GM23338 (cell line): ENCODE data around the gene DNM1L. TPM values are rescaled to one million over a fixed set of nuclear protein-coding genes. Genes with fewer than 3 reads are reported as not detected.

Source experiments
- ATAC-seq: fragments of 200-7000 bp; cut with Tn5 transposase; 3 replicates; pipeline ENCODE4 v1.9.1; 2020
- DNase-seq: peaks from one replicate; pipeline ENCODE4 v3.0.0-alpha.2; 2015; ENCODE audit warnings: low spot score
- H2AFZ ChIP-seq: fragments of 200-600 bp; sonication (generic); 2 replicates; pipeline ENCODE4 v1.8.0; 2016; ENCODE audit warnings: antibody characterized with exemption, mild to moderate bottlenecking, moderate library complexity
- H3F3A ChIP-seq: fragments of 200-600 bp; sonication (generic); replicated peaks from 2 replicates; pipeline ENCODE4 v1.8.0; 2017; ENCODE audit warnings: antibody characterized with exemption, mixed run types, low read depth
- H3K27ac ChIP-seq: fragments of 200-600 bp; sonication (generic); 2 replicates; pipeline ENCODE4 v1.6.1; 2016; ENCODE audit warnings: low read depth
- H3K27me3 ChIP-seq: fragments of 200-600 bp; sonication (generic); 2 replicates; pipeline ENCODE4 v1.8.0; 2016; ENCODE audit warnings: mild to moderate bottlenecking, mixed run types, moderate library complexity; ENCODE audit not compliant: insufficient read depth
- H3K36me3 ChIP-seq: fragments of 200-600 bp; sonication (generic); 2 replicates; pipeline ENCODE4 v1.8.0; 2016; ENCODE audit warnings: mild to moderate bottlenecking; ENCODE audit not compliant: insufficient read depth
- H3K4me1 ChIP-seq: fragments of 200-600 bp; sonication (generic); 2 replicates; pipeline ENCODE4 v1.8.0; 2016; ENCODE audit warnings: mild to moderate bottlenecking, moderate library complexity; ENCODE audit not compliant: insufficient read depth
- H3K4me2 ChIP-seq: fragments of 200-600 bp; sonication (generic); 2 replicates; pipeline ENCODE4 v1.7.1; 2017; ENCODE audit warnings: mixed run types
- H3K4me3 ChIP-seq: fragments of 200-600 bp; sonication (generic); 2 replicates; pipeline ENCODE4 v1.6.1; 2016; ENCODE audit warnings: mixed run types
- H3K79me2 ChIP-seq: fragments of 200-600 bp; sonication (generic); replicated peaks from 2 replicates; pipeline ENCODE4 v1.8.0; 2017; ENCODE audit warnings: mild to moderate bottlenecking; ENCODE audit not compliant: insufficient read depth
- H3K9me2 ChIP-seq: fragments of 200-600 bp; sonication (generic); 2 replicates; pipeline ENCODE4 v1.8.0; 2017; ENCODE audit not compliant: insufficient read depth
- H4K20me1 ChIP-seq: fragments of 200-600 bp; sonication (generic); replicated peaks from 2 replicates; pipeline ENCODE4 v1.8.0; 2017; ENCODE audit warnings: mild to moderate bottlenecking; ENCODE audit not compliant: insufficient read depth
- H3K27ac Mint-ChIP-seq: 2 replicates; pipeline ENCODE4 v1.8.0; 2020; ENCODE audit warnings: inconsistent platforms, mild to moderate bottlenecking, moderate library complexity, mixed read lengths
- H3K27me3 Mint-ChIP-seq: 3 replicates; pipeline ENCODE4 v1.8.0; 2022; ENCODE audit warnings: low read depth, mild to moderate bottlenecking, moderate library complexity, mixed read lengths, inconsistent platforms; ENCODE audit not compliant: insufficient read depth, poor library complexity
- H3K36me3 Mint-ChIP-seq: 3 replicates; pipeline ENCODE4 v1.8.0; 2021; ENCODE audit warnings: low read depth, mild to moderate bottlenecking, inconsistent platforms, moderate library complexity, mixed read lengths
- H3K4me1 Mint-ChIP-seq: 3 replicates; pipeline ENCODE4 v1.8.0; 2020; ENCODE audit warnings: mild to moderate bottlenecking, inconsistent platforms, mixed read lengths
- H3K4me3 Mint-ChIP-seq: 3 replicates; pipeline ENCODE4 v1.8.0; 2021; ENCODE audit warnings: moderate library complexity, mild to moderate bottlenecking, inconsistent platforms, mixed read lengths
- H3K9me3 Mint-ChIP-seq: 3 replicates; pipeline ENCODE4 v1.8.0; 2020; ENCODE audit warnings: moderate library complexity, mild to moderate bottlenecking, inconsistent platforms, mixed read lengths
- CREB1 ChIP-seq: fragments of 250-450 bp; sonication (Bioruptor Pico); IDR thresholded peaks from 2 replicates; pipeline ENCODE4 v1.5.0; 2020; ENCODE audit warnings: low read depth, mild to moderate bottlenecking, moderate library complexity
- CTCF ChIP-seq, 2 experiments: fragments of 200-600 bp in 1 of 2; sonication (generic) in 1 of 2; conservative IDR thresholded peaks; 2 replicates each; pipeline versions ENCODE4 v1.5.1 to v1.6.1; 2016 to 2017; ENCODE audit warnings: antibody characterized with exemption in 2 of 2, low read depth in 2 of 2, mild to moderate bottlenecking in 2 of 2, moderate library complexity in 1 of 2
- ETS1 ChIP-seq: IDR thresholded peaks from 2 replicates; pipeline ENCODE4 v1.6.1; 2016; ENCODE audit warnings: antibody characterized with exemption
- EZH2 ChIP-seq: fragments of 200-600 bp; sonication (generic); IDR thresholded peaks from one replicate; pipeline ENCODE4 v1.8.0; 2017; ENCODE audit warnings: antibody characterized with exemption, mild to moderate bottlenecking, low read depth; ENCODE audit not compliant: unreplicated experiment
- EZH2phosphoT487 ChIP-seq: fragments of 200-600 bp; sonication (generic); IDR thresholded peaks from one replicate; pipeline ENCODE4 v1.8.1; 2018; ENCODE audit warnings: antibody characterized with exemption; ENCODE audit not compliant: unreplicated experiment
- JUNB ChIP-seq: IDR thresholded peaks from one replicate; pipeline ENCODE4 v1.6.1; 2016; ENCODE audit warnings: antibody characterized with exemption; ENCODE audit not compliant: unreplicated experiment
- NANOG ChIP-seq: IDR thresholded peaks from 2 replicates; pipeline ENCODE4 v1.6.1; 2016; ENCODE audit warnings: antibody characterized with exemption, borderline replicate concordance
- POLR2AphosphoS5 ChIP-seq: IDR thresholded peaks from 2 replicates; pipeline ENCODE4 v1.6.1; 2016; ENCODE audit warnings: antibody characterized with exemption, low read depth
- REST ChIP-seq: IDR thresholded peaks from one replicate; pipeline ENCODE4 v1.6.1; 2018; ENCODE audit warnings: antibody characterized with exemption; ENCODE audit not compliant: unreplicated experiment
- STAT1 ChIP-seq: IDR thresholded peaks from one replicate; pipeline ENCODE4 v1.6.1; 2016; ENCODE audit warnings: antibody characterized with exemption; ENCODE audit not compliant: unreplicated experiment
- ZNF114 ChIP-seq: fragments of 250-450 bp; sonication (Bioruptor Pico); IDR thresholded peaks from 2 replicates; pipeline ENCODE4 v1.5.0; 2020; ENCODE audit warnings: mild to moderate bottlenecking, moderate library complexity
- ZNF331 ChIP-seq: fragments of 250-450 bp; sonication (Bioruptor Pico); IDR thresholded peaks from 2 replicates; pipeline ENCODE4 v1.5.0; 2020; ENCODE audit warnings: low read depth, mild to moderate bottlenecking, moderate library complexity
- polyA plus RNA-seq: library from polyadenylated mRNA; unstranded; fragments of >200 nt; fragmentation: Nextera tagmentation; extraction: Ambion mirVana; gene quantifications from 2 replicates; pipeline ENCODE4 v1.2.1, GENCODE V29; 2016
- total RNA-seq: library from RNA; depleted of rRNA; stranded (reverse); fragments of >200 nt; shearing (Covaris generic); gene quantifications from 2 replicates; pipeline ENCODE4 v1.2.3, GENCODE V29; 2014
- TF ChIP-seq, protein P1 (sequence below): fragments of 250-450 bp; sonication (Bioruptor Pico); IDR thresholded peaks from 2 replicates; pipeline ENCODE4 v1.5.0; 2020; ENCODE audit warnings: mild to moderate bottlenecking, moderate library complexity

DNM1L gene
- total and polyA plus RNA-seq, 2 experiments from 2014 or later, result 72.2 to 94.8 TPM

DNA sequence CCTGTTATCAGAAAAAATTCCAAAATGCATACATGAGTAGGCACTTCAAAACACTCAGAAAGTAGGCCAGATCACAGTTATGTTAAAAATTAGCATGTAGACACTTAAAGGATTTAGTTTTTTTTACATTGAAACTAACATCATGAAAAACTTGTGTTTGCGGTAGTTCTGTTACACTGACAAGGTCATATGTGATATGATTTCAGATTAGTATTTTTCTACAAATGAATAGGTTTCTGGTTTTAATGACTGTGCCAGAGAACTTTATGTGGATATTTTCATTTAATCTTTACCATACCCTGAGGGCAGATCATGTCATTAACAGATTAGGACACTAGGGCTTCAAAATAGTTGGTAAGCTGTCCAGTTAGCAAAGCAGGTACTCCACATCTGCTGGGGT is 55.9 kb downstream of the DNM1L start:
- Histone ChIP-seq H3K27ac (no peak overlapping the region), H3K4me3 (no peak overlapping the region), H3K4me2 (no peak overlapping the region), H3K27me3 (no peaks in the 10 kb centered on the region), H3K4me1 (peaks cover 24% of the 10 kb centered on the region), H3F3A (no peaks in the 10 kb centered on the region), H3K79me2 (no peaks in the 10 kb centered on the region), H2AFZ (no peak overlapping the region), H4K20me1 (no peaks in the 10 kb centered on the region), H3K36me3 (peaks cover 8% of the 10 kb centered on the region; the same call in 1 of the 2 replicates), H3K9me2 (no peaks in the 10 kb centered on the region)
- ATAC-seq (no peak), DNase-seq (no peak)
- H3K4me3 Mint-ChIP-seq, result no peak overlapping the region
- no peak overlapping the region for H3K27ac Mint-ChIP-seq
- H3K4me1 Mint-ChIP-seq, result peaks cover 21% of the 10 kb centered on the region
- H3K27me3 Mint-ChIP-seq, result no peaks in the 10 kb centered on the region
- H3K36me3 Mint-ChIP-seq, result peaks cover 50% of the 10 kb centered on the region
- H3K9me3 Mint-ChIP-seq, result no peaks in the 10 kb centered on the region
- TF ChIP-seq, protein P1, sequence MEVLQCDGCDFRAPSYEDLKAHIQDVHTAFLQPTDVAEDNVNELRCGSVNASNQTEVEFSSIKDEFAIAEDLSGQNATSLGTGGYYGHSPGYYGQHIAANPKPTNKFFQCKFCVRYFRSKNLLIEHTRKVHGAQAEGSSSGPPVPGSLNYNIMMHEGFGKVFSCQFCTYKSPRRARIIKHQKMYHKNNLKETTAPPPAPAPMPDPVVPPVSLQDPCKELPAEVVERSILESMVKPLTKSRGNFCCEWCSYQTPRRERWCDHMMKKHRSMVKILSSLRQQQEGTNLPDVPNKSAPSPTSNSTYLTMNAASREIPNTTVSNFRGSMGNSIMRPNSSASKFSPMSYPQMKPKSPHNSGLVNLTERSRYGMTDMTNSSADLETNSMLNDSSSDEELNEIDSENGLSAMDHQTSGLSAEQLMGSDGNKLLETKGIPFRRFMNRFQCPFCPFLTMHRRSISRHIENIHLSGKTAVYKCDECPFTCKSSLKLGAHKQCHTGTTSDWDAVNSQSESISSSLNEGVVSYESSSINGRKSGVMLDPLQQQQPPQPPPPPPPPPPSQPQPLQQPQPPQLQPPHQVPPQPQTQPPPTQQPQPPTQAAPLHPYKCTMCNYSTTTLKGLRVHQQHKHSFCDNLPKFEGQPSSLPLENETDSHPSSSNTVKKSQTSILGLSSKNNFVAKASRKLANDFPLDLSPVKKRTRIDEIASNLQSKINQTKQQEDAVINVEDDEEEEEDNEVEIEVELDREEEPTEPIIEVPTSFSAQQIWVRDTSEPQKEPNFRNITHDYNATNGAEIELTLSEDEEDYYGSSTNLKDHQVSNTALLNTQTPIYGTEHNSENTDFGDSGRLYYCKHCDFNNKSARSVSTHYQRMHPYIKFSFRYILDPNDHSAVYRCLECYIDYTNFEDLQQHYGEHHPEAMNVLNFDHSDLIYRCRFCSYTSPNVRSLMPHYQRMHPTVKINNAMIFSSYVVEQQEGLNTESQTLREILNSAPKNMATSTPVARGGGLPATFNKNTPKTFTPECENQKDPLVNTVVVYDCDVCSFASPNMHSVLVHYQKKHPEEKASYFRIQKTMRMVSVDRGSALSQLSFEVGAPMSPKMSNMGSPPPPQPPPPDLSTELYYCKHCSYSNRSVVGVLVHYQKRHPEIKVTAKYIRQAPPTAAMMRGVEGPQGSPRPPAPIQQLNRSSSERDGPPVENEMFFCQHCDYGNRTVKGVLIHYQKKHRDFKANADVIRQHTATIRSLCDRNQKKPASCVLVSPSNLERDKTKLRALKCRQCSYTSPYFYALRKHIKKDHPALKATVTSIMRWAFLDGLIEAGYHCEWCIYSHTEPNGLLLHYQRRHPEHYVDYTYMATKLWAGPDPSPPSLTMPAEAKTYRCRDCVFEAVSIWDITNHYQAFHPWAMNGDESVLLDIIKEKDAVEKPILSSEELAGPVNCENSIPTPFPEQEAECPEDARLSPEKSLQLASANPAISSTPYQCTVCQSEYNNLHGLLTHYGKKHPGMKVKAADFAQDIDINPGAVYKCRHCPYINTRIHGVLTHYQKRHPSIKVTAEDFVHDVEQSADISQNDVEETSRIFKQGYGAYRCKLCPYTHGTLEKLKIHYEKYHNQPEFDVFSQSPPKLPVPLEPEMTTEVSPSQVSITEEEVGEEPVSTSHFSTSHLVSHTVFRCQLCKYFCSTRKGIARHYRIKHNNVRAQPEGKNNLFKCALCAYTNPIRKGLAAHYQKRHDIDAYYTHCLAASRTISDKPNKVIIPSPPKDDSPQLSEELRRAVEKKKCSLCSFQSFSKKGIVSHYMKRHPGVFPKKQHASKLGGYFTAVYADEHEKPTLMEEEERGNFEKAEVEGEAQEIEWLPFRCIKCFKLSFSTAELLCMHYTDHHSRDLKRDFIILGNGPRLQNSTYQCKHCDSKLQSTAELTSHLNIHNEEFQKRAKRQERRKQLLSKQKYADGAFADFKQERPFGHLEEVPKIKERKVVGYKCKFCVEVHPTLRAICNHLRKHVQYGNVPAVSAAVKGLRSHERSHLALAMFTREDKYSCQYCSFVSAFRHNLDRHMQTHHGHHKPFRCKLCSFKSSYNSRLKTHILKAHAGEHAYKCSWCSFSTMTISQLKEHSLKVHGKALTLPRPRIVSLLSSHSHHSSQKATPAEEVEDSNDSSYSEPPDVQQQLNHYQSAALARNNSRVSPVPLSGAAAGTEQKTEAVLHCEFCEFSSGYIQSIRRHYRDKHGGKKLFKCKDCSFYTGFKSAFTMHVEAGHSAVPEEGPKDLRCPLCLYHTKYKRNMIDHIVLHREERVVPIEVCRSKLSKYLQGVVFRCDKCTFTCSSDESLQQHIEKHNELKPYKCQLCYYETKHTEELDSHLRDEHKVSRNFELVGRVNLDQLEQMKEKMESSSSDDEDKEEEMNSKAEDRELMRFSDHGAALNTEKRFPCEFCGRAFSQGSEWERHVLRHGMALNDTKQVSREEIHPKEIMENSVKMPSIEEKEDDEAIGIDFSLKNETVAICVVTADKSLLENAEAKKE (CRISPR knock-in tag), result no peak
- no peak for TF ChIP-seq ETS1
- no peak for TF ChIP-seq REST
- no peak for TF ChIP-seq ZNF331 (CRISPR knock-in tag)
- no peak for TF ChIP-seq ZNF114 (CRISPR knock-in tag)
- no peak for TF ChIP-seq POLR2AphosphoS5
- no peak for TF ChIP-seq NANOG
- TF ChIP-seq STAT1, result no peak
- TF ChIP-seq EZH2phosphoT487, result no peak
- TF ChIP-seq CTCF (conservative IDR thresholded peaks at IDR 0.05; ENCODE audit: low read depth in 2 of 2), result no peak
- TF ChIP-seq JUNB, result no peak
- no peak for TF ChIP-seq CREB1 (CRISPR knock-in tag)
- no peak for TF ChIP-seq EZH2
